GM19240 (cell line): ENCODE results near the gene ATAD3C.
"Not testable (repeated sequence)": the region's sequence is repeated elsewhere in the genome, so short reads cannot be mapped to it uniquely, and the experiment has no call there.

ENCODE experiments used
- DNase-seq: peaks from one replicate; pipeline ENCODE4 v3.0.0; 2011; ENCODE audit warnings: low spot score; ENCODE audit not compliant: insufficient read length

ATAD3C gene

GRCh38 chr1:1505366-1505798 is 55.9 kb downstream of the ATAD3C start:
- not testable (repeated sequence) for DNase-seq

GRCh38 chr1:1505801-1506200 is 56.3 kb downstream of the ATAD3C start:
- not testable (repeated sequence) for DNase-seq

GRCh38 chr1:1507305-1507704 is 57.8 kb downstream of the ATAD3C start:
- DNase-seq: no peak

DNA sequence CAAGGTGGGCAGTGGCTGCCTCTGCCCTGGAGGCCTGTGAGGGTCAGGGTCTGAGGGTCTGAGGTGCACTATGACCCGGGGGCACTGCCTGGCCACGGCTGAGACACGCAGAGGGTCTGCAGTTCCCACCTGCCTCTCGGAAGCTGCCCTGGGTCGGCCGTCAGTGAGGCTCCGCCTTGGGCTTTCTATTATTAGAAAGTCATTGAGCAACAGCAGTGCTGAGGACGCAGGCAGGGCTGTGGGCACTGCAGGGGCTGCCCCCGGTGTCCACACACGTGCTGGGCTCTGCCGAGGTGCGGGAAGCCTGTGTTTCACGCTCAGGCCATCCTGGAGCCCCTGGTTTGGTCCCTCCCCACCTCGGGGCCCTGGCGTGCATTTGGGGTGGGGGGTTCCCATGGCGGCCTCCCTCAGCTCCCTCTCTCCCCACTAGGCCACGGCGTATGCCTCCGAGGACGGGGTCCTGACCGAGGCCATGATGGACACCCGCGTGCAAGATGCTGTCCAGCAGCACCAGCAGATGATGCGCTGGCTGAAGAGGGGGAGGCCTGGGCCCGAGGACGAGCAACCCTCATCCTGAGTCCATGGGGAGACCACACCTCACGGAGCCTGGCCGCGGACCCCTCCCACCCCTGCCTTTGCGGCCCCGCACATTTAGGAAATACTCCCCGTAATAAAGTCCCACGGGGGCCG is 59.4 kb downstream of the ATAD3C start:
- DNase-seq: not testable (repeated sequence)

DNA sequence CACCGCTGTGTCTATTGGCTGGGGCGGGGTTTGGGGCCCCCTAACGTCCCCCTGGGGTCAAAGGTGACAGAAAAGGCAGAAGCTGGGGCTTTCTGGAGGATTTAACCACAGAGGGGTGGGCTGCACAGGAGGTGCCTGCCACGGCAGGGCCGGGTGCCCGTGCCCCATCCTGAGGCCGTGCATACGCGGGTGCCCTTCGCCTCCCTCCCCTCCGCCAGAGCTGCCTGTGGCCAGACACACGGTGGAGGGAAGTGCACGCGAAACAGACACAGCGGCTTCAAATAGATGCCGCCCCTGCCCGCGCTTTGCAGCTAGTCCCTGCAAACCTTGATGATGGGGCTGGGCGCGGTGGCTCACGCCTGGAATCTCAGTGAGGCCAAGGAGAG is 60.0 kb downstream of the ATAD3C start:
- DNase-seq: not testable (repeated sequence)

- DNase-seq: no peak
Measured at GRCh38 chr1:1510912-1511532, 61.5 kb downstream of the ATAD3C start.

GRCh38 chr1:1511533-1512285 is 62.2 kb downstream of the ATAD3C start, which contains the start of gene ATAD3A:
Gene ATAD3A, plus strand, starts transcription at chr1:1512162. Its CDS starts 107 bp downstream, at chr1:1512269.
- peak; percentile 99 for DNase-seq

- not testable (repeated sequence) for DNase-seq
Measured at GRCh38 chr1:1512425-1512824, 62.9 kb downstream of the ATAD3C start.

- not testable (repeated sequence) for DNase-seq
Measured at GRCh38 chr1:1513675-1514074, 64.2 kb downstream of the ATAD3C start.

DNA sequence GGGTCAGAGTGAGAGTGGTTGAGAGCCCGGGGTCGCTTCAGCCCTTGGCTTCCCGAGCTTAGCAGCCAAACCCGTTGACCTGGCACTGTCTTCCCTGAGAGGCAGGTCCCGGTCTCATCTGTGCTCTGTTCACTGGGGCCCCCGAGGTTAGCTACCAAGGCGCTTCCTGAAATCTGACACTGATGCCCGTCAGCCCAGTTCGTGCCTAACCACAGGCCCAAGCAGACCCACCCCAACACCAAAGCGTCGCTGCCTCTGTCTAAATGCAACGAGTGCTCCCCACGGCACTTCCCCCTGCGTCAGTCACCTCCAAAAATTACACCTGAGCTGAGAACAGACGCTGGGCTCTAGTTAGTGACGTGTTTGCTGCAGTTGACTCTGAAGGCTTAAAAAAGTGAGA is 64.9 kb downstream of the ATAD3C start:
- not testable (repeated sequence) for DNase-seq

DNA sequence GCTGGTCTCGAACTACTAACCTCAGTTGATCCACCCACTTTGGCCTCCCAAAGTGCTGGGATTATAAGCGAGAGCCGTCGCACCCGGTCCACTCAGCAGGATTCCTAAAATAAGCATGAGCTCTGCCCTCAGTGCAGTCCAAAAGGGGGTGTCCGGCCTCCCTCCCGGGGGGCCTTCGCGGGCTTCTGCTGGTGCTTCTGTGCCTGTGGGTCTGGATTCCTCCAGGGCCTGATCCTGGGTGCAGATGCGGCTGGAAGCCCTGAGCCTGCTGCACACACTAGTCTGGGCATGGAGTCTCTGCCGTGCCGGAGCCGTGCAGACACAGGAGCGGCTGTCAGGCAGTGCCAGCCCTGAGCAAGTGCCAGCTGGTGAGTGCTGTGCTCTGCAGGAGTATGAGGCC is 67.4 kb downstream of the ATAD3C start:
- not testable (repeated sequence) for DNase-seq

DNA sequence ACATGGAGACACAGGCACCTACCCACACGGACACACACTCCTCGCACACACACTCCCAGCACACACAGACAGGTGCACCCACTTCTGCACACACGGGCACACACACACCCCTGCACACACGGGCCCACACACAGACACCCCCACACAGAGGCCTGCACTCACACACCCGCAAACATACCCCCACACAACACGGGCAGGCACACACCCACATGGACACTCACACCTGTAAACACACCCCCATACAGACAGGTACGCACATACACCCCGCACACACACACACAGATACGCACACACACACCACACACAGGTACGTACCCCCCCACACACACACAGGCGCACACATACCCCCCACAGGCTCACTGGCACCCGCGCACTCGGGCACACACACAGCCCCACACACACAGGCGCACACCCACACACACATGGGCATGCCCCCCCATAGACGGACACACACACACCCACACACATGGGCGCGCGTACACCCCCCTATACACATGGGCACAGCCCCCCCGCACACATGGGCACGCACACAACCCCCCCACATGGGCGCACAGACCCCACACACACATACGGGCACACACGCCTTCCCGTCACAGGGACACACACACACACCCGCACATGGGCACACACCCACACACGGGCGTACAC is 68.6 kb downstream of the ATAD3C start:
- no peak for DNase-seq

GRCh38 chr1:1518621-1519007 is 69.1 kb downstream of the ATAD3C start:
- DNase-seq: not testable (repeated sequence)
